Measurements from ENCODE around the gene MYZAP. TPM values are rescaled to one million over a fixed set of nuclear protein-coding genes. Genes with fewer than 3 reads are reported as not detected.

Gene MYZAP
- total RNA-seq, 1 donor from 2014 or later = not detected

GRCh38 chr15:57618325-57618724, 26.6 kb downstream of the MYZAP start:
- DNase-seq = no peak
- Mint-ChIP-seq H3K9me3 (ENCODE audit: unreplicated experiment) (no peaks in the 10 kb centered on the region), H3K36me3 (ENCODE audit: unreplicated experiment) (no peaks in the 10 kb centered on the region), H3K4me1 (ENCODE audit: low read depth, unreplicated experiment) (no peaks in the 10 kb centered on the region), H3K4me3 (ENCODE audit: unreplicated experiment) (no peak overlapping the region), H3K27me3 (ENCODE audit: unreplicated experiment) (peaks cover 2% of the 10 kb centered on the region), H3K27ac (ENCODE audit: unreplicated experiment) (no peak overlapping the region)
- TF ChIP-seq CTCF (IDR thresholded peaks at IDR 0.05; ENCODE audit: partially characterized antibody, unreplicated experiment) = no peak

DNA sequence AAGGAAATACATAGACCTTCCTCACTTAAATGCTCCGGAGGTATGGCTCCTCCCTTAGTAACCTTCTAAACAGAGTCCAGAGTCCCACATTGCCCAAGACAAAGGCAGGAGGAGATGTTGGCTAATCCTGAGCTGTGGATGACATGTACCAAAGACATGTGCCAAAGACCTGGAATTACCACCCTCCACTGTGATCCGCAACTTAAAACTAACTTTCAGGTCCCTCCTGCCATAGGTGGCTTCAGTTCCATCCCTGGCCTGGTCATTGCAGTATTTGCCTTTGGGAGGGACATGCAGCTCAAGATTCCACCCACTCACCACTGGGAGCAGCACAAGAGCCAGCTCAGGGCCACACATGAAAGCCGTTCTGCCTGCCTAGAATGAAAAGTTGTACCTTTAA, 28.0 kb downstream of the MYZAP start:
- no peak overlapping the region for H3K4me3 Mint-ChIP-seq (ENCODE audit: unreplicated experiment)
- no peak for TF ChIP-seq CTCF (IDR thresholded peaks at IDR 0.05; ENCODE audit: partially characterized antibody, unreplicated experiment)
- no peak overlapping the region for H3K27ac Mint-ChIP-seq (ENCODE audit: unreplicated experiment)
- H3K9me3 Mint-ChIP-seq (ENCODE audit: unreplicated experiment) = no peaks in the 10 kb centered on the region
- peaks cover 3% of the 10 kb centered on the region for H3K4me1 Mint-ChIP-seq (ENCODE audit: low read depth, unreplicated experiment)
- H3K36me3 Mint-ChIP-seq (ENCODE audit: unreplicated experiment) = no peaks in the 10 kb centered on the region
- DNase-seq = no peak
- H3K27me3 Mint-ChIP-seq (ENCODE audit: unreplicated experiment) = peaks cover 2% of the 10 kb centered on the region

GRCh38 chr15:57624730-57625129, 33.0 kb downstream of the MYZAP start:
- Mint-ChIP-seq H3K27me3 (ENCODE audit: unreplicated experiment) (no peaks in the 10 kb centered on the region), H3K27ac (ENCODE audit: unreplicated experiment) (peak overlapping the region; percentile 7)

DNA sequence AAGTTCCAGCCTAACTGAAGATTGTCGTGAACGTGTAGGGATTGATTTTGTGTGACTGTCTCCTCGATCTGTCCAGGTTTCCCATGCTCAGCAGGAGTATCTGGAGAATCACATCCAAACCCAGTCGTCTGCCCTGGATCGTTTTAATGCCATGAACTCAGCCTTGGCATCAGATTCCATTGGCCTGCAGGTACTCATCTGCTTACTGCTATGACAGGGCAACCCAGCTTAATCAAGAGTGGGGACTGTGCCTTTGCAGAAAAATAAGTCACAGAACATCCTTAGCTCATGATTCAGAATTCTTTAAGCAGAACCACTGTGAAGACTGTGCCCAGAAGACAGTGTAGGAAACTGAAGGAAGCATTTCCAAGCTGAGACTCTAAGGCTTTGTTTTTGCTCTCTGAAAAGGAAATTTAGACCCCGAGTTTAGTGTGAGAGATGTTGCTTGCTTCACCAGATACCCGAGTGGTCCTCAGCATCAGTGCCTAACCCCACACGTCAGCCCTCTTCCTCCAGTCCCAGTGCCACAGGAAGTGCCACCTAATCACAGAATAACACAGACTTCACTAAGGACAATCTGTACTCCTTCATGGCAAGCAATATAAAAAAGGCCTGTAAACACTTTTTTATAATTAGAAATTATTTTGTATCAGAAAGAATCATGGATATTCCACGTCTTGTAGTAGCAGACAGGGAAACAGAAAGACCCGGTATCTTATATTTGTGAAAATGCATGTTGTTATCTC, 34.2 kb downstream of the MYZAP start:
- no peak for TF ChIP-seq CTCF (IDR thresholded peaks at IDR 0.05; ENCODE audit: partially characterized antibody, unreplicated experiment)
- H3K9me3 Mint-ChIP-seq (ENCODE audit: unreplicated experiment) = no peaks in the 10 kb centered on the region
- H3K36me3 Mint-ChIP-seq (ENCODE audit: unreplicated experiment) = no peaks in the 10 kb centered on the region
- DNase-seq = no peak
- peaks cover 3% of the 10 kb centered on the region for H3K4me1 Mint-ChIP-seq (ENCODE audit: low read depth, unreplicated experiment)
- H3K27me3 Mint-ChIP-seq (ENCODE audit: unreplicated experiment) = no peaks in the 10 kb centered on the region
- H3K27ac Mint-ChIP-seq (ENCODE audit: unreplicated experiment) = no peak overlapping the region
- H3K4me3 Mint-ChIP-seq (ENCODE audit: unreplicated experiment) = no peak overlapping the region

More at GRCh38 chr15:57624730-57625129, 33.0 kb downstream of the MYZAP start:
- no peaks in the 10 kb centered on the region for H3K9me3 Mint-ChIP-seq (ENCODE audit: unreplicated experiment)
- no peak overlapping the region for H3K4me3 Mint-ChIP-seq (ENCODE audit: unreplicated experiment)
- peaks cover 3% of the 10 kb centered on the region for H3K4me1 Mint-ChIP-seq (ENCODE audit: low read depth, unreplicated experiment)
- no peaks in the 10 kb centered on the region for H3K36me3 Mint-ChIP-seq (ENCODE audit: unreplicated experiment)
- DNase-seq = no peak
- TF ChIP-seq CTCF (IDR thresholded peaks at IDR 0.05; ENCODE audit: partially characterized antibody, unreplicated experiment) = no peak

GRCh38 chr15:57626713-57627440, 35.2 kb downstream of the MYZAP start:
- Mint-ChIP-seq H3K27me3 (ENCODE audit: unreplicated experiment) (no peaks in the 10 kb centered on the region), H3K4me1 (ENCODE audit: low read depth, unreplicated experiment) (peaks cover 10% of the 10 kb centered on the region), H3K4me3 (ENCODE audit: unreplicated experiment) (no peak overlapping the region), H3K27ac (ENCODE audit: unreplicated experiment) (no peak overlapping the region), H3K9me3 (ENCODE audit: unreplicated experiment) (no peaks in the 10 kb centered on the region), H3K36me3 (ENCODE audit: unreplicated experiment) (no peaks in the 10 kb centered on the region)
- no peak for DNase-seq
- TF ChIP-seq CTCF (IDR thresholded peaks at IDR 0.05; ENCODE audit: partially characterized antibody, unreplicated experiment) = no peak
